HK-2 (cell line): ENCODE results near the gene RAPGEF6.

Experiments
- DNase-seq: peaks from one replicate; pipeline ENCODE4 v3.0.0-alpha.2; 2018; ENCODE audit not compliant: unreplicated experiment

The RAPGEF6 gene

GRCh38 chr5:131541762-131542161 is 93.3 kb downstream of the RAPGEF6 start:
- DNase-seq = no peak

GRCh38 chr5:131541071-131541470 is 94.0 kb downstream of the RAPGEF6 start:
- DNase-seq = no peak

GRCh38 chr5:131539251-131539650 is 95.8 kb downstream of the RAPGEF6 start:
- DNase-seq = no peak

- no peak for DNase-seq
Observed at GRCh38 chr5:131538177-131538593, 96.8 kb downstream of the RAPGEF6 start.

GRCh38 chr5:131536850-131537448 is 98.1 kb downstream of the RAPGEF6 start:
- no peak for DNase-seq

GRCh38 chr5:131536211-131536826 is 98.7 kb downstream of the RAPGEF6 start:
- no peak for DNase-seq

- DNase-seq = no peak
Observed at GRCh38 chr5:131534974-131535373, 100.1 kb downstream of the RAPGEF6 start.

GRCh38 chr5:131533836-131534235 is 101.2 kb downstream of the RAPGEF6 start:
- no peak for DNase-seq

GRCh38 chr5:131532031-131532640 is 102.9 kb downstream of the RAPGEF6 start:
- DNase-seq = no peak

- DNase-seq = no peak
Observed at GRCh38 chr5:131530706-131531331, 104.2 kb downstream of the RAPGEF6 start.

- DNase-seq = no peak
Observed at GRCh38 chr5:131528682-131529081, 106.3 kb downstream of the RAPGEF6 start.

GRCh38 chr5:131525805-131526204 is 109.2 kb downstream of the RAPGEF6 start:
- no peak for DNase-seq

GRCh38 chr5:131524431-131524830 is 110.6 kb downstream of the RAPGEF6 start:
- DNase-seq = no peak

- no peak for DNase-seq
Observed at GRCh38 chr5:131523500-131524185, 111.4 kb downstream of the RAPGEF6 start.

GRCh38 chr5:131521252-131521651 is 113.8 kb downstream of the RAPGEF6 start:
- no peak for DNase-seq

GRCh38 chr5:131515348-131515747 is 119.7 kb downstream of the RAPGEF6 start:
- no peak for DNase-seq

GRCh38 chr5:131514316-131515283 is 120.4 kb downstream of the RAPGEF6 start:
- DNase-seq = no peak

GRCh38 chr5:131513780-131514179 is 121.2 kb downstream of the RAPGEF6 start:
- DNase-seq = no peak

GRCh38 chr5:131511934-131512333 is 123.1 kb downstream of the RAPGEF6 start:
- DNase-seq = no peak

- DNase-seq = no peak
Observed at GRCh38 chr5:131509801-131510200, 125.2 kb downstream of the RAPGEF6 start.
